ENCODE measurements around the gene ADH1C. TPM values are rescaled to one million over a fixed set of nuclear protein-coding genes. Genes with fewer than 3 reads are reported as not detected.

Gene ADH1C
- total RNA-seq, 1 experiment from 2014 or later: not detected

- Histone ChIP-seq H2BK20ac (ENCODE audit: low read depth, low read length, poor library complexity, severe bottlenecking) (no peak overlapping the region), H2AK5ac (ENCODE audit: insufficient read length, low read length) (no peak overlapping the region), H3K79me2 (ENCODE audit: insufficient read depth, low read length) (no peaks in the 10 kb centered on the region), H3K4ac (ENCODE audit: low read depth, low read length) (no peak overlapping the region), H2BK120ac (ENCODE audit: low read depth, low read length, poor library complexity, severe bottlenecking) (no peak overlapping the region), H2BK5ac (ENCODE audit: insufficient read length, low read length) (no peak overlapping the region), H3K9ac (ENCODE audit: extremely low read depth, insufficient read length, low read length) (no peak overlapping the region), H3K4me2 (ENCODE audit: insufficient read depth, insufficient read length, low read length) (no peak overlapping the region), H3T11ph (ENCODE audit: low read length) (no peak overlapping the region), H3K27me3 (ENCODE audit: insufficient read depth, low read length) (no peaks in the 10 kb centered on the region), H4K5ac (ENCODE audit: insufficient read length, low read depth, low read length) (no peak overlapping the region), H3K14ac (ENCODE audit: insufficient read depth, low read length) (no peak overlapping the region), H3K23ac (ENCODE audit: insufficient read length, low read depth, low read length) (no peak overlapping the region), H2AFZ (ENCODE audit: low read length) (no peak overlapping the region), H4K8ac (replicated peaks; ENCODE audit: insufficient read length, low read depth, low read length) (no peak overlapping the region), H3K18ac (ENCODE audit: insufficient read length, low read depth, low read length) (no peak overlapping the region), H3K79me1 (ENCODE audit: insufficient read depth, low read depth, low read length, poor library complexity, severe bottlenecking) (no peaks in the 10 kb centered on the region), H4K91ac (ENCODE audit: insufficient read length, low read depth, low read length) (no peak overlapping the region), H3K23me2 (ENCODE audit: insufficient read length, low read depth, low read length, poor library complexity, severe bottlenecking) (no peaks in the 10 kb centered on the region), H3K4me1 (ENCODE audit: insufficient read depth, low read length) (no peaks in the 10 kb centered on the region), H2BK15ac (ENCODE audit: low read depth, low read length) (no peak overlapping the region), H3K56ac (ENCODE audit: insufficient read length, low read depth, low read length) (no peak overlapping the region), H2BK12ac (ENCODE audit: insufficient read length, low read depth, low read length) (no peak overlapping the region), H3K9me3 (ENCODE audit: control insufficient read depth, low read depth, low read length) (no peaks in the 10 kb centered on the region), H3K27ac (ENCODE audit: insufficient read length, low read depth, low read length) (no peak overlapping the region), H4K20me1 (ENCODE audit: control insufficient read depth, insufficient read depth, insufficient read length) (no peaks in the 10 kb centered on the region)
- Mint-ChIP-seq H3K9me3 (peaks cover 0 to 5% of the 10 kb centered on the region in 2 experiments; a peak in 3 of 5 replicates), H3K36me3 (ENCODE audit: insufficient read depth in 1 of 3, low read depth in 3 of 3) (peaks cover 0 to 2% (median 0%) of the 10 kb centered on the region in 3 experiments; a peak in 1 of 7 replicates), H3K4me1 (peaks cover 4 to 5% of the 10 kb centered on the region in 2 experiments; a peak in 3 of 4 replicates), H3K27me3 (ENCODE audit: low read depth) (no peaks in the 10 kb centered on the region), H3K27ac (no peak overlapping the region), H3K4me3 (no peak overlapping the region)
- no CpG with 5 or more reads among the region's 1 CpG for WGBS (ENCODE audit: extremely low coverage, insufficient read length, low lambda C conversion rate)
- DNase-seq: no peak
- TF ChIP-seq CTCF (conservative IDR thresholded peaks at IDR 0.05): no peak
These were observed 46.5 kb upstream of the ADH1C start for GRCh38 chr4:99399017-99399416.
